AG08396 (cell line): ENCODE results near the gene PPM1H.
"Not testable (repeated sequence)": the region's sequence is repeated elsewhere in the genome, so short reads cannot be mapped to it uniquely, and the experiment has no call there.

Experiments
- DNase-seq: peaks from one replicate; pipeline ENCODE4 v3.0.0; 2012; ENCODE audit warnings: low spot score, mixed read lengths

The PPM1H gene

GRCh38 chr12:62683776-62684569 is 251.0 kb downstream of the PPM1H start:
- DNase-seq: peak; percentile 62

GRCh38 chr12:62681306-62681705 is 253.6 kb downstream of the PPM1H start:
- no peak for DNase-seq

- DNase-seq: no peak
These were observed 255.3 kb downstream of the PPM1H start for GRCh38 chr12:62679608-62680007.

GRCh38 chr12:62677355-62677754 is 257.6 kb downstream of the PPM1H start:
- DNase-seq: no peak

- no peak for DNase-seq
These were observed 258.2 kb downstream of the PPM1H start for GRCh38 chr12:62676521-62677307.

- DNase-seq: no peak
These were observed 261.7 kb downstream of the PPM1H start for GRCh38 chr12:62673028-62673815.

GRCh38 chr12:62670986-62671720 is 263.8 kb downstream of the PPM1H start:
- no peak for DNase-seq

- DNase-seq: no peak
These were observed 266.2 kb downstream of the PPM1H start for GRCh38 chr12:62668782-62669181.

GRCh38 chr12:62664951-62665350 is 270.0 kb downstream of the PPM1H start:
- not testable (repeated sequence) for DNase-seq

- DNase-seq: no peak
These were observed 274.2 kb downstream of the PPM1H start for GRCh38 chr12:62660756-62661155.

- no peak for DNase-seq
These were observed 275.3 kb downstream of the PPM1H start for GRCh38 chr12:62659453-62660295.

- DNase-seq: no peak
These were observed 276.0 kb downstream of the PPM1H start for GRCh38 chr12:62658910-62659309.

GRCh38 chr12:62657363-62657632 is 277.7 kb downstream of the PPM1H start:
- DNase-seq: no peak

GRCh38 chr12:62656591-62657362 is 278.2 kb downstream of the PPM1H start:
- DNase-seq: no peak

GRCh38 chr12:62655666-62656151 is 279.2 kb downstream of the PPM1H start:
- no peak for DNase-seq

- no peak for DNase-seq
These were observed 280.4 kb downstream of the PPM1H start for GRCh38 chr12:62654326-62655241.

- DNase-seq: no peak
These were observed 281.2 kb downstream of the PPM1H start for GRCh38 chr12:62653740-62654139.

- DNase-seq: no peak
These were observed 281.6 kb downstream of the PPM1H start for GRCh38 chr12:62653304-62653703.

GRCh38 chr12:62651138-62651537 is 283.8 kb downstream of the PPM1H start:
- DNase-seq: no peak
